HL-60 (cell line): ENCODE results near the gene USP17L17.
A peak's percentile ranks its signal among the peaks of the same experiment; 100 is the strongest.
"Not testable (repeated sequence)": the region's sequence is repeated elsewhere in the genome, so short reads cannot be mapped to it uniquely, and the experiment has no call there.

Source experiments
- DNase-seq, 2 experiments: peaks; one replicate each; pipeline ENCODE4 v3.0.0-alpha.2; 2010 to 2020; ENCODE audit warnings: low read depth in 1 of 2, low spot score in 1 of 2
- H3K27ac ChIP-seq: fragments of 250-450 bp; sonication (Bioruptor Pico); replicated peaks from 2 replicates; pipeline ENCODE4 v1.5.1; 2020; ENCODE audit warnings: mild to moderate bottlenecking, moderate library complexity
- H3K27me3 ChIP-seq: fragments of 250-450 bp; sonication (Bioruptor Pico); 2 replicates; pipeline ENCODE4 v1.5.1; 2021; ENCODE audit warnings: mild to moderate bottlenecking, moderate library complexity; ENCODE audit not compliant: insufficient read depth, poor library complexity, severe bottlenecking
- H3K4me3 ChIP-seq: replicated peaks from 2 replicates; pipeline ENCODE4 v1.5.1; 2011; ENCODE audit warnings: mild to moderate bottlenecking, control low read depth, low read length; ENCODE audit not compliant: insufficient read depth

The USP17L17 gene

GRCh38 chr4:9271719-9272118 is 28.0 kb downstream of the USP17L17 start:
- H3K27me3 ChIP-seq, H3K4me3 ChIP-seq: not testable (repeated sequence)
- peak in 1 of 2 experiments; percentile 25 for DNase-seq

More at GRCh38 chr4:9271719-9272118, 28.0 kb downstream of the USP17L17 start:
- H3K27ac ChIP-seq: not testable (repeated sequence)
